Choroid plexus epithelial cell (primary cell): ENCODE data around the gene METTL2B.

ENCODE experiments used
- DNase-seq: peaks from one replicate; pipeline ENCODE4 v3.0.0-alpha.2; 2010; ENCODE audit warnings: low read depth
- H3K4me3 ChIP-seq: 2 replicates; pipeline ENCODE4 v1.5.1; 2011; ENCODE audit warnings: low read depth, mild to moderate bottlenecking, control low read depth, low read length, moderate library complexity
- TF ChIP-seq, protein P1 (sequence below): conservative IDR thresholded peaks from 2 replicates; pipeline ENCODE4 v1.5.1; 2011; ENCODE audit warnings: low read depth, mild to moderate bottlenecking, control low read depth, inconsistent platforms, low read length, moderate library complexity

METTL2B gene

DNA sequence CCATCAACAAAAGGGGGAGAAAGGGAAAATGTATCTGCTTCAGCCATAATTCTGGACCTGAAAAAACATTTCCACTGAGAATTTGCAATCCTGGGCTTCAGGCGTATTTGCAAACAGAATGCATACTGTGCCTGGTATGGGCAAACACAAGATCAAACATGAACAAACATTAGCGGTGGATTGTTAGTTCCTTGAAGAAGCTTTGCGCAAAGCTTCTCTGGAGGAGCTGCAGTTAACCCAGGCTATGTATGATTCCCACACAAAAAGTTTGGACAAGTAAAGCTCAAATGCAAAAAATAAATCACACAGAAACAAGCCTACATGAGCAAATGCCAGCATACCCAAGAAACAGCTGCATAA lies 41.2 kb upstream of the METTL2B start:
- peak; percentile 26 for DNase-seq
- TF ChIP-seq, protein P1, sequence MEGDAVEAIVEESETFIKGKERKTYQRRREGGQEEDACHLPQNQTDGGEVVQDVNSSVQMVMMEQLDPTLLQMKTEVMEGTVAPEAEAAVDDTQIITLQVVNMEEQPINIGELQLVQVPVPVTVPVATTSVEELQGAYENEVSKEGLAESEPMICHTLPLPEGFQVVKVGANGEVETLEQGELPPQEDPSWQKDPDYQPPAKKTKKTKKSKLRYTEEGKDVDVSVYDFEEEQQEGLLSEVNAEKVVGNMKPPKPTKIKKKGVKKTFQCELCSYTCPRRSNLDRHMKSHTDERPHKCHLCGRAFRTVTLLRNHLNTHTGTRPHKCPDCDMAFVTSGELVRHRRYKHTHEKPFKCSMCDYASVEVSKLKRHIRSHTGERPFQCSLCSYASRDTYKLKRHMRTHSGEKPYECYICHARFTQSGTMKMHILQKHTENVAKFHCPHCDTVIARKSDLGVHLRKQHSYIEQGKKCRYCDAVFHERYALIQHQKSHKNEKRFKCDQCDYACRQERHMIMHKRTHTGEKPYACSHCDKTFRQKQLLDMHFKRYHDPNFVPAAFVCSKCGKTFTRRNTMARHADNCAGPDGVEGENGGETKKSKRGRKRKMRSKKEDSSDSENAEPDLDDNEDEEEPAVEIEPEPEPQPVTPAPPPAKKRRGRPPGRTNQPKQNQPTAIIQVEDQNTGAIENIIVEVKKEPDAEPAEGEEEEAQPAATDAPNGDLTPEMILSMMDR = no peak
- H3K4me3 ChIP-seq = no peak overlapping the region

DNA sequence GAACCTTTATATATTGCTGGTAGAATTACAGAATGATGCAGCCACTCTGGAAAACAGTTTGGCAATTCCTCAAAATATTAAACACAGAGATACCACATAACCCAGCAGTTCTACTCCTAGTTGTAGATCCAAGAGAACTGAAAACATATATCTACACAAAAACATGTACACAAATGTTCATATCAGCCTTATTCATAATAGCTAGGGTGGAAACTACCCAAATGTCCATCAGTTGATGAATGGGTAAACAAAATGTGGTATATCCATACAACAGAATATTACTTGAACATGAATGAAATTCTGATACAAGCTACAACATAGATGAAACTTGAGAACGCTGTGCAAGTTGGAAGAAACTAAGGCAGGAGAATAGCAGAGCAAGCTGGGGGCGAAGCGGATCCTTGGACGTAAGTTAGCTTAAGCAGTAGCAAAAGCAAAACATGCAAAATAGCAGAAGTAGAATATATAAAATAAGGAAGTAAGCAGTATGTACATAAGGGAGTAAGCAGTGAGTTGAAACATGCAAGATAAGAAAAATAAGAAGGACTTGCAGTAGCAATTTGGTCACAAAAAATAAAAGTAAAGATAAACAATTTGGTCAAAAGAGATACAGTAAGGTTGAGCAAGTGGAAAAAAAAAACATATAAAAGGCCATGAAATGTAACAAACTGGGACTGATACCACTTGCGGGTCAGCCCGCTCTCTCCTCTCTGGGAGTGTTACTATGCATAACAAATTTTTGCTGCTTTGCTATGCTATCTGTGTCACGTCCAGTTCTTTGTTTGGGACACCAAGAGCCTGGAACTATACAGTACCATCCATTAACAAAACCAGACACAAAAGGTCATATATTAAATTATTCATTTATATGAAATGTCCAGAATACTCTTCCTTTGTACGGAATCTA lies 38.9 kb upstream of the METTL2B start:
- DNase-seq = no peak
- no peak overlapping the region for H3K4me3 ChIP-seq
- TF ChIP-seq, protein P1 = no peak

DNA sequence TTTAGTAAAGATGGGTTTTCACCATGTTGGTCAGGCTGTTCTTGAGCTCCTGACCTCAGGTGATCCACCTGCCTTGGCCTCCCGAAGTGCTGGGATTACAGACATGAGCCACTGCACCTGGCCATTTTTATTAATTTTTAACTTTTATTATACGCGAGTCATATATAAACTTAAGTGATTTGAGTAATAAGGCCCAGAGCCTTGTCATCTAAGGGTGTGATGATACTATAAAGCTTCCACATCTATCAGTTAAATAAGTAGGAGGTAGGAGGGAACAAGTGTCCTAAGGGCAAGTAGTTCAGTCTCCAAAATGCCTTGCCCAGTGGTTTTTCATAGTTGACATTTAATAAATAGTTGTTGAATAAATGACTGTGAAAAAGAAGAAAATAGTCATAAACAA lies 34.2 kb upstream of the METTL2B start:
- TF ChIP-seq, protein P1 = no peak
- no peak for DNase-seq
- no peak overlapping the region for H3K4me3 ChIP-seq

DNA sequence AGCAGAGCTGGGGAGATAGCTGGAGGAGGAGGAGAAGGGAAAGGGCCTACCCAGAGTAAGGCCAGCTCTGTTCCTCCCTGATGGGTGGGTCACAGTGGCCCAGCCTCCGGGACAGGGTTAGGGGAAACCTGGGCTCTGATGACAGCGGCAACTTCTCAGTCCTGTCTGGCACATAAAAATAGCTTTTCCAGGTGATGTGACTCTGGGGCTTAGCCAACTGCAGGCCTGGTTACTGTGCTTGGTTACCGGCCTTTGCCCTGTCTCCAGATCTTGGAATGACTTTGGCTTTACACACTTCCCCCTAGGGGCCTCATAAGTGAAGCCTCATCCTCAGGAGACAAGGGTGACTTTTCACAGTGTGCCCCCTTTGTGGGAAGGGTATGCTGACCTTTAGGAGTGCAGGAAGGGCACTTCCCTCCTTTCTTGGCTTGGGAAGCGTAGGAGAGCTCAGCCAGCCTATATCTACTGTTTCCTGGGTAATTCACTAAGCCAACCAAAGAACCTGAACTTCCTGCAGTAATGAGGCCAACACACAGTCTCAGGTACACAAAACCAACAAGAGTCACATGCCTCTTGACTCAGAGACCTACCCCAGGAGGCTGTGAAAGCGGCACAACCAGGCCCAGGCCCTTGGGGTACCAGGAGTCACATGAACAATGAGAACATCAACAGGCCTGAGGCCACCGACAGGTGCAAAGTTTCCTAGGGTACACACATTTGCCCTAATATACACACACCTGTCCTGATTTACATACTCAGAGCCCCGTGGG lies 32.5 kb upstream of the METTL2B start:
- TF ChIP-seq, protein P1 = no peak
- DNase-seq = no peak
- no peak overlapping the region for H3K4me3 ChIP-seq

DNA sequence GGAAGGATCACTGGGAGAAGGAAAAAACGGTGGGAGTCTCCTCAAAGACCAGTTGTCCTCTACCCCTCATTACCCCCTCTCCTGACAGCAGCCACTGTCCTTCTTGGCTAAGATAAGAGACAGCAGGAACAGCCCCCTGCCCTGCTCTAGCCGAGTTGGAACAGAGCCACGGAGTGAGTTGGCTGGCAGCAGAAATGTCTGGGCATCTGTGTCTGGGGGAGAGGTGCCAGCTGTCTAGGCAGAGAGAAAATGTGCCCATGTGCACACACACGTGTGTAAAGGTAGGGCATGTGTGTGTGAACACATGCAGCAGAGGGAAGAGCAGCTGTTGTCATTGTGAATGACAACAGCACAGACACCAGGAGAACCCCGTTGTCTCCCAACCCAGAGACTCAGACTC lies 30.2 kb upstream of the METTL2B start:
- TF ChIP-seq, protein P1 = no peak
- DNase-seq = no peak
- no peak overlapping the region for H3K4me3 ChIP-seq

DNA sequence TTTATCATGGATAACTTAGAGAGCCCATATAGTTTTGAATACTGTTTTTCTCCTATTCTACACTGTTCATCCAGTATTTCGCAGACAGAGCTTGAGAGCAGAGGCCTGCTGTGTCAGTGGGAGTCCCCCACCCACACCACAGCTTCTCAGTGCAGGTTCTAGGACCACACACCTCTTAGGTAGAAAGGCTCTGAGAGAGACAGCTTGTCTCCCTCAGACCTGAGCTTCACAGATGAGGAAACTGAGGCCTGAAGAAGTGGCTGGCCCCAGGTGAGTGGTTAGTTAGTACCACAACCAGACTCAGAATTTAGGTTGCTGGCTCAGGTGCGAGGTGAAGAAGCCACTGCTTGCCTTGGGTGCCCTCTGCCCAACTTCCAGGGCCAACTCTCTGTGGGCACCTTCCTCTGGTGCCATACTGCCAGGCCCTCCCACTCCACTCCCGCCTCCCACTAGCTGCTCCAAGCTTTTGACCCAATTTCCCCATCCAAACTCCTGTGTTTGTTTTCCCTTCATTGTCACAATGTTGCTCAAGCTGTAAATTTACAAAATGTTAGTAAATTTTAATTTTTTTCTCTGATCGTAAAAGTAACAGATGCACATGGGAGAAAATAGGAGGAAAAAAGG lies 28.5 kb upstream of the METTL2B start:
- H3K4me3 ChIP-seq = no peak overlapping the region
- DNase-seq = no peak
- TF ChIP-seq, protein P1 = no peak
